Renal pelvis (tissue), 4 donors: ENCODE results near the gene EMILIN3. TPM values are rescaled to one million over a fixed set of nuclear protein-coding genes. Genes with fewer than 3 reads are reported as not detected.

Experiments
- DNase-seq: peaks from one replicate; pipeline ENCODE4 v3.0.0-alpha.2; 2013
- polyA plus RNA-seq, 3 donors: library from polyadenylated mRNA; unstranded; fragments of 120-200 nt; gene quantifications; one replicate each; pipeline ENCODE4 v1.2.1, GENCODE V29; 2013; ENCODE audit not compliant: insufficient read length in 3 of 3

Gene EMILIN3
- polyA plus RNA-seq, 3 donors = 7.0 to 11.0 (median 9.6) TPM

GRCh38 chr20:41364967-41365765 is 1.5 kb downstream of the EMILIN3 start:
- DNase-seq = no peak

- DNase-seq = no peak
These were observed 2.3 kb downstream of the EMILIN3 start for GRCh38 chr20:41364236-41364855.

GRCh38 chr20:41363601-41364000 is 3.0 kb downstream of the EMILIN3 start:
- DNase-seq = no peak

- DNase-seq = no peak
These were observed 3.9 kb downstream of the EMILIN3 start for GRCh38 chr20:41362748-41363140.

- no peak for DNase-seq
These were observed 4.6 kb downstream of the EMILIN3 start for GRCh38 chr20:41361757-41362747.

- no peak for DNase-seq
These were observed 5.5 kb downstream of the EMILIN3 start for GRCh38 chr20:41360831-41361756.

- DNase-seq = no peak
These were observed 7.0 kb downstream of the EMILIN3 start for GRCh38 chr20:41359541-41360011.

- no peak for DNase-seq
These were observed 7.9 kb downstream of the EMILIN3 start for GRCh38 chr20:41358717-41359116.

GRCh38 chr20:41358230-41358629 is 8.4 kb downstream of the EMILIN3 start:
- DNase-seq = no peak

GRCh38 chr20:41357424-41358163 is 9.0 kb downstream of the EMILIN3 start:
- no peak for DNase-seq

GRCh38 chr20:41356951-41357350 is 9.7 kb downstream of the EMILIN3 start:
- DNase-seq = no peak

GRCh38 chr20:41355598-41356203 is 10.9 kb downstream of the EMILIN3 start:
- DNase-seq = no peak

- DNase-seq = no peak
These were observed 11.4 kb downstream of the EMILIN3 start for GRCh38 chr20:41355192-41355591.

- no peak for DNase-seq
These were observed 13.1 kb downstream of the EMILIN3 start for GRCh38 chr20:41353530-41353929.

- DNase-seq = no peak
These were observed 14.0 kb downstream of the EMILIN3 start for GRCh38 chr20:41352666-41353065.

GRCh38 chr20:41352106-41352505 is 14.5 kb downstream of the EMILIN3 start:
- DNase-seq = no peak

- no peak for DNase-seq
These were observed 16.1 kb downstream of the EMILIN3 start for GRCh38 chr20:41350408-41350962.

- DNase-seq = no peak
These were observed 16.7 kb downstream of the EMILIN3 start for GRCh38 chr20:41349943-41350342.

- no peak for DNase-seq
These were observed 17.4 kb downstream of the EMILIN3 start for GRCh38 chr20:41349266-41349665.
